MM.1S (cell line): ENCODE data around the gene MORN5.

Source experiments
- EZH2 ChIP-seq: fragments of 300-600 bp; sonication (generic); optimal IDR thresholded peaks from 2 replicates; pipeline ENCODE3; 2017; ENCODE audit warnings: low read depth, mild to moderate bottlenecking, antibody characterized with exemption, low read length, mixed read lengths
- EZH2phosphoT487 ChIP-seq: fragments of 300-600 bp; sonication (generic); IDR thresholded peaks from 2 replicates; pipeline ENCODE4 v1.6.1; 2018; ENCODE audit warnings: antibody characterized with exemption, low read length
- TF ChIP-seq, protein P1 (sequence below): fragments of 300-600 bp; sonication (generic); IDR thresholded peaks from 2 replicates; pipeline ENCODE4 v1.5.1; 2016; ENCODE audit warnings: antibody characterized with exemption, low read length, mixed read lengths

DNA sequence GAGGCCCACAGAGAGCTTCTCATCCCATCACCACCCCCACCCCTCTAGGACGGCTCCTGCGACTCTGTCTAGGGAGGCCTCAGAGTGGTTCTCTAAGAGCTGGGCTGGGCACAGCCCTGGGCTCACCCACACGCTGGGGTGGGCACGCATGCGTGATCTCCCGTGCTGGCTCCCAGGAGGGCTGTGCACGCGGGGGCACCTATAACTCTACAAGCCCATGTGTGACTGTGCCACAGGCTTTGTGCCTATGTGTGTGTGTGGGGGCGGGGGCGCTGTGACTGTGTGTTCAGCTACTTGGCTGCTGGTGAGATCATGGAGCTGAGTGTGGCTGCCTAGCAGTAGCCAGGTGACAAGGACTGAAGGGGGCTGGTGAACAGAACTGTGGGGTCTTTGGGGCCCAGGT is 32.3 kb upstream of the MORN5 start:
- TF ChIP-seq EZH2 (no peak), EZH2phosphoT487 (no peak)
- TF ChIP-seq, protein P1, sequence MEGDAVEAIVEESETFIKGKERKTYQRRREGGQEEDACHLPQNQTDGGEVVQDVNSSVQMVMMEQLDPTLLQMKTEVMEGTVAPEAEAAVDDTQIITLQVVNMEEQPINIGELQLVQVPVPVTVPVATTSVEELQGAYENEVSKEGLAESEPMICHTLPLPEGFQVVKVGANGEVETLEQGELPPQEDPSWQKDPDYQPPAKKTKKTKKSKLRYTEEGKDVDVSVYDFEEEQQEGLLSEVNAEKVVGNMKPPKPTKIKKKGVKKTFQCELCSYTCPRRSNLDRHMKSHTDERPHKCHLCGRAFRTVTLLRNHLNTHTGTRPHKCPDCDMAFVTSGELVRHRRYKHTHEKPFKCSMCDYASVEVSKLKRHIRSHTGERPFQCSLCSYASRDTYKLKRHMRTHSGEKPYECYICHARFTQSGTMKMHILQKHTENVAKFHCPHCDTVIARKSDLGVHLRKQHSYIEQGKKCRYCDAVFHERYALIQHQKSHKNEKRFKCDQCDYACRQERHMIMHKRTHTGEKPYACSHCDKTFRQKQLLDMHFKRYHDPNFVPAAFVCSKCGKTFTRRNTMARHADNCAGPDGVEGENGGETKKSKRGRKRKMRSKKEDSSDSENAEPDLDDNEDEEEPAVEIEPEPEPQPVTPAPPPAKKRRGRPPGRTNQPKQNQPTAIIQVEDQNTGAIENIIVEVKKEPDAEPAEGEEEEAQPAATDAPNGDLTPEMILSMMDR, result no peak
